Hepatocyte (in vitro differentiated cells): ENCODE results near the gene DAAM2. TPM values are rescaled to one million over a fixed set of nuclear protein-coding genes. Genes with fewer than 3 reads are reported as not detected.

Experiments used
- DNase-seq: peaks from one replicate; pipeline ENCODE4 v3.0.0-alpha.2; 2016; ENCODE audit warnings: low spot score
- H2AFZ ChIP-seq: fragments of 200-600 bp; sonication (generic); 2 replicates; pipeline ENCODE4 v1.6.0; 2016; ENCODE audit warnings: antibody characterized with exemption, mild to moderate bottlenecking
- H3K27ac ChIP-seq: fragments of 200-600 bp; sonication (generic); 2 replicates; pipeline ENCODE4 v1.5.1; 2016; ENCODE audit warnings: mild to moderate bottlenecking
- H3K27me3 ChIP-seq: fragments of 200-600 bp; sonication (generic); 2 replicates; pipeline ENCODE4 v1.6.1; 2016
- H3K36me3 ChIP-seq: fragments of 200-600 bp; sonication (generic); replicated peaks from 2 replicates; pipeline ENCODE4 v1.5.1; 2016; ENCODE audit warnings: low read depth; ENCODE audit not compliant: insufficient read depth
- H3K4me1 ChIP-seq: fragments of 200-600 bp; sonication (generic); 2 replicates; pipeline ENCODE4 v1.5.1; 2016; ENCODE audit warnings: mild to moderate bottlenecking, moderate library complexity; ENCODE audit not compliant: insufficient read depth
- H3K4me2 ChIP-seq: fragments of 200-600 bp; sonication (generic); 2 replicates; pipeline ENCODE4 v1.6.0; 2016
- H3K4me3 ChIP-seq: fragments of 200-600 bp; sonication (generic); 2 replicates; pipeline ENCODE4 v1.5.1; 2016; ENCODE audit warnings: mild to moderate bottlenecking
- H3K79me2 ChIP-seq: fragments of 200-600 bp; sonication (generic); 2 replicates; pipeline ENCODE4 v1.6.0; 2017; ENCODE audit warnings: mild to moderate bottlenecking
- H3K9me2 ChIP-seq: fragments of 200-600 bp; sonication (generic); replicated peaks from 2 replicates; pipeline ENCODE4 v1.6.0; 2017; ENCODE audit warnings: mild to moderate bottlenecking; ENCODE audit not compliant: insufficient read depth
- H3K9me3 ChIP-seq: fragments of 200-600 bp; sonication (generic); 2 replicates; pipeline ENCODE4 v1.5.1; 2016; ENCODE audit warnings: low read depth, mild to moderate bottlenecking
- H4K20me1 ChIP-seq: fragments of 200-600 bp; sonication (generic); 2 replicates; pipeline ENCODE4 v1.6.0; 2016; ENCODE audit warnings: mild to moderate bottlenecking; ENCODE audit not compliant: insufficient read depth, poor library complexity, severe bottlenecking
- CTCF ChIP-seq: fragments of 200-600 bp; sonication (generic); IDR thresholded peaks from 2 replicates; pipeline ENCODE4 v1.5.1; 2016; ENCODE audit warnings: antibody characterized with exemption, mild to moderate bottlenecking; ENCODE audit not compliant: poor library complexity
- EZH2 ChIP-seq: fragments of 200-600 bp; sonication (generic); IDR thresholded peaks from 2 replicates; pipeline ENCODE4 v1.6.1; 2016; ENCODE audit warnings: antibody characterized with exemption, mild to moderate bottlenecking, borderline replicate concordance
- EZH2phosphoT487 ChIP-seq: fragments of 200-600 bp; sonication (generic); IDR thresholded peaks from one replicate; pipeline ENCODE4 v1.6.1; 2018; ENCODE audit warnings: antibody characterized with exemption, mild to moderate bottlenecking, low read depth, moderate library complexity; ENCODE audit not compliant: unreplicated experiment, severe bottlenecking
- WGBS: methylation state at CpG from one replicate; pipeline ENCODE4 v1.1.6; 2016; ENCODE audit warnings: low lambda C conversion rate; ENCODE audit errors: missing lambda C conversion rate; 5-methylcytosine and 5-hydroxymethylcytosine counted together
- polyA plus RNA-seq: library from polyadenylated mRNA; unstranded; fragments of >200 nt; fragmentation: Nextera tagmentation; extraction: Ambion mirVana; gene quantifications from 2 replicates; pipeline ENCODE4 v1.2.1, GENCODE V29; 2016
- total RNA-seq: library from RNA; depleted of rRNA; stranded (reverse); fragments of >200 nt; gene quantifications from 2 replicates; pipeline ENCODE4 v1.2.3, GENCODE V29; 2014

DAAM2 gene
- total and polyA plus RNA-seq, 2 experiments from 2014 or later: 11.7 to 15.1 TPM

GRCh38 chr6:39843305-39844020 lies 51.3 kb downstream of the DAAM2 start:
- H3K27me3 ChIP-seq: no peaks in the 10 kb centered on the region
- no peak overlapping the region for H3K4me2 ChIP-seq
- H4K20me1 ChIP-seq: no peaks in the 10 kb centered on the region
- no peak overlapping the region for H2AFZ ChIP-seq
- no peaks in the 10 kb centered on the region for H3K79me2 ChIP-seq
- H3K9me2 ChIP-seq: no peaks in the 10 kb centered on the region
- DNase-seq: no peak
- 94% methylated on average over 12 of the region's 12 CpGs for WGBS
- H3K36me3 ChIP-seq: no peaks in the 10 kb centered on the region
- TF ChIP-seq CTCF (no peak), EZH2 (no peak), EZH2phosphoT487 (no peak)
- no peaks in the 10 kb centered on the region for H3K4me1 ChIP-seq
- H3K4me3 ChIP-seq: no peak overlapping the region
- H3K27ac ChIP-seq: no peak overlapping the region
- H3K9me3 ChIP-seq: no peaks in the 10 kb centered on the region

GRCh38 chr6:39844866-39845265 lies 52.7 kb downstream of the DAAM2 start:
- DNase-seq: no peak
- Histone ChIP-seq H3K9me3 (no peaks in the 10 kb centered on the region), H3K27me3 (no peaks in the 10 kb centered on the region), H4K20me1 (no peaks in the 10 kb centered on the region), H3K9me2 (no peaks in the 10 kb centered on the region), H3K36me3 (no peaks in the 10 kb centered on the region), H2AFZ (no peak overlapping the region), H3K4me1 (peaks cover 2% of the 10 kb centered on the region), H3K4me2 (no peak overlapping the region), H3K27ac (no peak overlapping the region), H3K79me2 (no peaks in the 10 kb centered on the region), H3K4me3 (no peak overlapping the region)
- 93% methylated on average over 1 of the region's 1 CpG for WGBS
- TF ChIP-seq EZH2 (no peak), CTCF (no peak), EZH2phosphoT487 (no peak)

- no peaks in the 10 kb centered on the region for H3K36me3 ChIP-seq
- no peak overlapping the region for H3K27ac ChIP-seq
- H3K4me1 ChIP-seq: peaks cover 5% of the 10 kb centered on the region
- no peak overlapping the region for H3K4me2 ChIP-seq
- no peak for DNase-seq
- no peak overlapping the region for H3K4me3 ChIP-seq
- no peak for TF ChIP-seq EZH2
- no peak for TF ChIP-seq CTCF
- TF ChIP-seq EZH2phosphoT487: no peak
- no peaks in the 10 kb centered on the region for H3K9me2 ChIP-seq
- no peaks in the 10 kb centered on the region for H4K20me1 ChIP-seq
- no peaks in the 10 kb centered on the region for H3K79me2 ChIP-seq
- H3K27me3 ChIP-seq: no peaks in the 10 kb centered on the region
- no peak overlapping the region for H2AFZ ChIP-seq
- no peaks in the 10 kb centered on the region for H3K9me3 ChIP-seq
- WGBS: 79% methylated on average over 10 of the region's 10 CpGs
Observed at GRCh38 chr6:39847221-39847620, 55.0 kb downstream of the DAAM2 start.

GRCh38 chr6:39848171-39848570 lies 56.0 kb downstream of the DAAM2 start:
- H3K79me2 ChIP-seq: no peaks in the 10 kb centered on the region
- H3K4me2 ChIP-seq: no peak overlapping the region
- no peak for TF ChIP-seq EZH2
- no peak overlapping the region for H2AFZ ChIP-seq
- 93% methylated on average over 4 of the region's 4 CpGs for WGBS
- no peaks in the 10 kb centered on the region for H3K9me3 ChIP-seq
- no peak for DNase-seq
- H3K4me3 ChIP-seq: no peak overlapping the region
- no peaks in the 10 kb centered on the region for H3K27me3 ChIP-seq
- no peaks in the 10 kb centered on the region for H4K20me1 ChIP-seq
- H3K36me3 ChIP-seq: no peaks in the 10 kb centered on the region
- peaks cover 5% of the 10 kb centered on the region for H3K4me1 ChIP-seq
- no peak overlapping the region for H3K27ac ChIP-seq
- no peaks in the 10 kb centered on the region for H3K9me2 ChIP-seq
